GM18858 (cell line): ENCODE data around the gene CTXND1.
"Not testable (repeated sequence)": the region's sequence is repeated elsewhere in the genome, so short reads cannot be mapped to it uniquely, and the experiment has no call there.

Experiments
- ATAC-seq: cut with Tn5 transposase; IDR thresholded peaks from one replicate; pipeline ENCODE4 v1.9.1; 2021; ENCODE audit not compliant: unreplicated experiment

Gene CTXND1

DNA sequence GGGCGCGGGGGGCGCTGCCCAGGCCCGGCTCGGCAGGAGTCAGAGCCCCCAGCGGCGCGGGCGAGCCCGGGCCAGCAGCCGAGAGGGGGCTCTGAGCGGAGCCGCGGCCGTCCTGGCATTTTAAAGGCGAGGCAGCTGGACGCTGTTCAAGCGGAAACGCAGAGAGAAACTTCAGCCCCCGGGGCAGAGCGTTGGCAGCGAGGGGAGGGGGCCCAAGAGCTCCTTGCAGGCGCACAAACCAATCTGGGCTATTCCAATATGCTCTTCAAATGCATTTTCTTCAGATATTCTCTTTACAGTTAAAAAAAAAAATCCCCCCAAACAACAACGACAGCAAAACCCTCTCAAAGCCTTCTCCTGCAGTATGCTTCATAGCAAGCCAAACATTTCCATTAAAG, at the start of gene CTXND1:
Gene CTXND1 (minus strand): TSS at position 93 of the 398 bp plus-strand sequence. CDS start 50,264 bp downstream, outside the sequence.
- ATAC-seq: no peak

DNA sequence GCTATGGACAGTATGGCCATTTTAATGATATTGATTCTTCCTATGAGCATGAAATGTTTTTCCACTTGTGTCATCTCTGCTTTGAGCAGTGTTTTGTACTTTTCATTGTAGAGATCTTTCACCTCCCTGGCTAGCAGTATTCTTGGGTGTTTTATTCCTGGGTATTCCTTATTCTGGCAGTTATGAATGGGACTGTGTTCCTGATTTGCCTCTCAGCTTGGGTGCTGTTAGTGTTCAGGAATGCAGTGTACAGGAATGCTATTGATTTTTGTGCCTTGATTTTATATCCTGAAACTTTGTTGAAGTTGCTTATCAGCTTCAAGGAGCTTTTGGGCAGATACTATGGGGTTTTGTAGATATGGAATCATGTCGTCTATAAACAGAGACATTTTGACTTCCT, 49.5 kb upstream of the CTXND1 start:
- ATAC-seq: no peak

DNA sequence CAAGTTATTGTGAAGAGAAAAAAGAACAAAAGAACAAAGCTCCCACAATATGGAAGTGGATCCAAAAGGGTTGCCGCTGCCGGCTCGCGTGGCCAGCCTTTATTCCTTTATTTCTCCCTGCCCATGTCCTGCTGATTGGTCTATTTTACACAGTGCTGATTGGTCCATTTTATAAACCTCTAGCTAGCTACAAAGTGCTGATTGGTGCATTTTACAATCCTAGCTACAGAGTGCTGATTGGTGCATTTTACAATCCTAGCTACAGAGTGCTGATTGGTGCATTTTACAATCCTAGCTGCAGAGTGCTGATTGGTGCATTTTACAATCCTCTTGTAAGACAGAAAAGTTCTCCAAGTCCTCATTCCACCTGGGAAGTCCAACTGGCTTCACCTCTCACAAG, 43.8 kb upstream of the CTXND1 start:
- not testable (repeated sequence) for ATAC-seq

DNA sequence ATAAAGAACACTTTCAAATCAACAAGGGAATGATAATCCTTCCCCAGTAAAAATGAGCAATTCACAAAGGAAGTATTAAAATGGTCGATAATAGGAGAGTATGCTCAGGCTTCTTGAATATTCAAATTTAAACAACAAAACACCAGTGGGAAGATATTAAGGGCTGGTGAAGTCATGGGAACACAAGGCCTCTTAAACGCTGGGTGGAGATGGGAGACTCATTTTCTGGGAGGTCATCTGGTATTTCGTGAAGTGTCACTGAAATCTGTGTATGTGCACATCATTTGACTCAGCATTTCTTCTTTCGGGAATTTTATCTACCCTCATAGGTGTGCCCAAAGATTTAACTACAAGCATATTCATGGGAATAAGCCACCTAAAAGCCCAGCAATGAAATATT, 40.1 kb upstream of the CTXND1 start:
- ATAC-seq: no peak

DNA sequence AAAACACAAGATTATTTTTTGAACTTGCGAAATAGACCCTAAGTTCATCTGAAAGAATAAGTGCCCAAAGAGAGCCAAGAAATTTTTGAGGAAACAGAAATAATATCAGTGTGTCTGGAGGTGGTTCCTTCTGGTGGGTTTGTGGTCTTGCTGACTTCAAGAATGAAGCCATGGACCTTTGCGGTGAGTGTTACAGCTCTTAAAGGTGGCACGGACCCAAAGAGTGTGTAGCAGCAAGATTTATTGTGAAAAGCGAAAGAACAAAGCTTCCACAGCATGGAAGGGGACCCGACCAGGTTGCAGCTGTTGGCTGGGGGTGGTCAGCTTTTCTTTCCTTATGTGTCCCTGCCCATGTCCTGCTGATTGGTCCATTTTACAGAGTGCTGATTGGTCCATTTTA, 38.9 kb upstream of the CTXND1 start:
- not testable (repeated sequence) for ATAC-seq

- ATAC-seq: no peak
These were observed 37.8 kb upstream of the CTXND1 start for GRCh38 chr15:80289528-80290495.

GRCh38 chr15:80288131-80288530, 36.1 kb upstream of the CTXND1 start:
- ATAC-seq: no peak

DNA sequence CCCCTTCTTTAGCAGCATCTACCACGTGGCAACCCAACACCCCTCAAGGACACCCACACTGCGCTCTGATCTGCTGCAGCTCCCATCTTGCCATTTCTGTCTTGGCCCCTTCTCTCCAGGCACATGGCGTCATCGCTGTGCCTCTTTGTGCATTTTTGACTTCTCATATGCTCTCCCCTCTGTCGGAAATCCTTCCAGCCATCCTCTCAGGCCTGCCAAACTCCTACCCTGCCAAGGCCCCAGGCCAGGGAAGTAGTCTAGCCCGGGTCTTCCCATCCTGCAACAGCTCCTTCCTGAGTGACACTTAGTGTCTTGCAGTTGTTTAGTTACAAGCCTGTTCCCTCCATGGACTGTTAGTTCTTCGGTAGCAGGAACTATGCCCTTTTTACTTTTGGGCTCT, 34.0 kb upstream of the CTXND1 start:
- ATAC-seq: no peak

DNA sequence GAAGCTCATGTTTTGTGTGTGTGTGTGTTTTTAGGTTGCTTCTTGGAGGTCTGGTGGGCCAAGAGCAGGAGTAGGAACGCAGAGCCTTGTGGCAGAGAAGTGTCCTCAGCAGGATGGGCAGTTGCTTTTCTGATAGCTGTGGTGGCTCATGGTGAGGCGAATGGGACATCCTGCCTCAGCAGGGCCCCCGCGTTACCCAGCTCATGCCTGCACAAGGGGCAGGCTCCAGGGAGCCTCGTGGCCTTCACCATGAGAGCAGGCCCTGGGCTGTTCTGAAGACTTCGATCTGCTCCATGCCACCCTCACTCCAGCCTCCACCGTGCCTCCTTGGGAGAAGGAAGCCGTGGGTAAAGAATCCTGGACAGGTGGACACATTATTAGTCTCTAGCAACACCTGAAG, 33.4 kb upstream of the CTXND1 start:
- no peak for ATAC-seq

DNA sequence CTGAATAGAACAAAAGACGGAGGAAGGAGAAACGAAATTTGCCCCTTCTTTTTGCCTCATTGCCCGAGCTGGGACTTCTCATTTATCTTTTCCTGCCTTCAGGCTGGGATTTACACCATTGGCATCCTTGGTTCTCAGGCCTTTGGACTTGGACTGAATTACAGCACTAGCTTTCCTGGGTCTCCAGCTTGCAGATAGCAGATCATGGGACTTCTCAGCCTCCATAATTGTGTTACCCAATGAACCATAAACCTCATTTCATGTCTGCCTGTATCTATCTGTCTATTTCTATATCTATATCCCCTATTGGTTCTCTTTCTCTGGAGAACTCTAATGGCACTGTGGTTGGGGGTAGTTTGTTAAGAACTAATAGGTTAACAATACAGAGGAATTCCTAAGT, 31.5 kb upstream of the CTXND1 start:
- no peak for ATAC-seq

- ATAC-seq: no peak
These were observed 25.1 kb upstream of the CTXND1 start for GRCh38 chr15:80277147-80277546.

- no peak for ATAC-seq
These were observed 23.9 kb upstream of the CTXND1 start for GRCh38 chr15:80275961-80276360.

DNA sequence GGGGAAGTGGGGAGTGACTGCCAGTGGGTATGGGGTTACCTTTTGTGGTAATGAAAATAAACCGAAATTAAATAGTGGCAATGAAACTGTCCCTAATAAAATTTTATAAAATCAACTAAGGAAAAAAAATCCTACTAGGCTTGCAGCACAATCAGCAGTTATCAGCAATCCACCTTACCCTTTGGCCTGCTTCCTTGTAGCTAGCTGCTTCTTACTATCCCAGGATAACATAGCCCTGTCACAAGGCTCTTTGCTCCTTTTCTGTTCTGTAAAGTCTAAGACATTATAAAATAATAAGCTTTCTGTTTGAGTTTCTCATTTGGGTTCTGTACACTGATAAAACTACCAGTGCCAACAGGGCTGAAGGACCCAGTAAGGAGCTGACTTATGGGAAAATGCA, 23.0 kb upstream of the CTXND1 start:
- ATAC-seq: no peak

GRCh38 chr15:80274554-80274953, 22.5 kb upstream of the CTXND1 start:
- ATAC-seq: no peak

DNA sequence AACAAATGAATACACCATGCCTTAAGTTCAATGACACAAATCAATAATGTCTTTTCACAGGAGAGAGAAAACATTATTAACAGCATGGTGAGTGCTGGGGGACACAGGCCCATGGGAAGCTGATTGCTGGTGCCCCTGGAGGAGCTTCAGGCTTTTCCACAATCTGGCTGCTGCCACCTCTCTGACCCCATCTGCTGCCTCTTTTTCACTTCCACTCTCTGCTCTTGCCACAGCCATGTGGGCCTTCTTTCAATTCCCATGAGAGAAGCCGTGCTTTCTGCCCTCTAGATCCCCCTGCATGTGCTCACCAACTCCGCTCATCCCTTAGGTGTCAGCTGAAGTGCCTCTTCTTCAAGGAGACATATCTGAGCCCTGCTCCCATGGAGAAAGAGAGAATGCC, 21.0 kb upstream of the CTXND1 start:
- no peak for ATAC-seq

- no peak for ATAC-seq
These were observed 18.5 kb upstream of the CTXND1 start for GRCh38 chr15:80270472-80270871.

- no peak for ATAC-seq
These were observed 16.1 kb upstream of the CTXND1 start for GRCh38 chr15:80268101-80268500.

DNA sequence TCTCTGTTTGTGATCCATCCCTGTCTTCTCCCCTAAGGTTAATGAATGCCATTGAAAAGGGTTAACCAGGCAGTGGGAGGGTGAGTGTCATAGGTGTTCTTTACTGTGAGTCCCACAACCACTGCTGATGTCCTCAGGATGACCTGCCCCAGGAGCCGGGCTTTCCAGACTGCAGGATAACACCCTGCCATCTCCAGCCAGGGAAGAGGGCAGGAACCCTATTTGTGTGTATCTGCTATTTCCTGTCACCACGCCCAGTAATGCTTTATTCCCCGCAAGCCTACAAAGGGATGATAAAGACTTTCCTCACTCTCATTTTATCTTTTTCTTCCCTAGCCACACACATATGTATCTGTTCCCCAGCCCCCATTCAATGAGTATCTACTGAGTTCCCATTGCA, 15.6 kb upstream of the CTXND1 start:
- ATAC-seq: no peak

GRCh38 chr15:80266745-80267144, 14.7 kb upstream of the CTXND1 start:
- no peak for ATAC-seq

- no peak for ATAC-seq
These were observed 14.1 kb upstream of the CTXND1 start for GRCh38 chr15:80266113-80266512.

DNA sequence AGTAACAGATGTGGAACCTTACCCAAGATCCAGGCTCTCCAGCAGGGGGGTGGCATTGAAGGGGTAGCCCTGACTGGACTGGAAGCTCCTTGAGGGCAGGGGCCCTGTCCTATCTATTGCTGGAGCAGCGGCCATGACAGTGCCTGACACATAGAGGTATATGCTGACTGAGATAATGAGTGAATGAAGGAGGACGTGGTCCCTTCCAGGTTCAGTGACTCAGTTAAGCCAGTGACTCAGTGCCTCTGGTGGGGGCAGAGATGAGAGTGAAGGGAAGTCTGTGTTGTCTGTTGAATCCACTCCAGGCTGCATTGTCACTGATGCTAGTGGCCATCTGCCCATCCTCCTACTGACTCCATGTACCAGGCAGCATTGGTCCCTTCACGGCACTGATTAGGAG, 13.0 kb upstream of the CTXND1 start:
- no peak for ATAC-seq

DNA sequence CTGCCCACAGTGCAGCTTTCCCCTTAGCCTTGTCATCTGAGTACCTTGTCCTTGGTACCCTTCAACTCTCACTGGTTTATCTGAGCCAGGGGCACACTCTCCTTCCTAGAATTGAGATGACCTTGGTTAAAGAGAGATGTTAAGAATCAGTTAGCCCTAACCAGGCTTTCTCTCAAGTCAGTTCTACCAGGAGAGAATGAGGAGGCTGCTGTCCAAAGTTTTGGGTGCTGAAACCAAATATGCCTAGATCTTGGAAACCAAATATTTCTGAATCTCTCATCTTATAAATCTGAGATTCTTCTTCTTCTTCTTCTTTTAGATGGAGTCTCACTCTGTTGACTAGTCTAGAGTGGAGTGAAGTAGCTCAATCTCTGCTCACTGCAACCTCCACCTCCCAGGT, 12.0 kb upstream of the CTXND1 start:
- no peak for ATAC-seq

DNA sequence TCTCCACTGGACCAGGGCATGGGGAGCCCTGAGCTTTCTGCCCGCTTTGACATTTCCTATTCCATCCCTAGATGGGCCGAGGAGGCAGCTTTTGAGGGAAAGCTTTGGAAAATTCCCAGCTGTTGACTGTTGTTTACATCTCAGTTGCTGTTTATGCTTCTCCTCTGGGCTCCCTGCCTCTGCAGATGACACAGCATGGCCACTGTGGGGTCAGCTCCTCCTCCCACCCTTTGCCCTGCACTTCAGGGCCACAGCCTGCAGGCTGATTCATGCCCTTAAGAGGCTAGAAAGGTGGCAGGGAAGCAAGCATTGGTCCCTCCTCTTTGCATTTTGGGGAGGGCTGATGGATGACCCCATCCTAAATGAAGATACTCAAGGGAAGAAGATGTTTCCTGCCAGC, 8.5 kb upstream of the CTXND1 start:
- no peak for ATAC-seq
